Measurements from ENCODE around the gene SLC2A4RG. TPM values are rescaled to one million over a fixed set of nuclear protein-coding genes. Genes with fewer than 3 reads are reported as not detected.

The SLC2A4RG gene
- total RNA-seq, 2 donors from 2014 or later = 69.3 to 108 TPM

- no peak overlapping the region for H3K9ac ChIP-seq (ENCODE audit: extremely low read depth, low read length, poor library complexity, severe bottlenecking)
- Mint-ChIP-seq H3K4me3 (no peak overlapping the region), H3K4me1 (peaks cover under 1% of the 10 kb centered on the region), H3K27ac (no peak overlapping the region), H3K9me3 (no peaks in the 10 kb centered on the region), H3K27me3 (ENCODE audit: insufficient read depth) (no peaks in the 10 kb centered on the region), H3K36me3 (ENCODE audit: low read depth) (peaks cover 20% of the 10 kb centered on the region)
- no peak overlapping the region for H3K4me3 ChIP-seq (ENCODE audit: low read length)
- TF ChIP-seq CTCF (conservative IDR thresholded peaks at IDR 0.05) = no peak
- peaks cover 23% of the 10 kb centered on the region for H3K36me3 ChIP-seq (ENCODE audit: control insufficient read depth, insufficient read depth, low read length)
- no peak for DNase-seq
- H3K27ac ChIP-seq (ENCODE audit: low read depth, low read length) = no peak overlapping the region
- H3K9me3 ChIP-seq (ENCODE audit: control insufficient read depth, low read length) = no peaks in the 10 kb centered on the region
- WGBS, 2 experiments (ENCODE audit: insufficient coverage in 1 of 2, insufficient read length in 1 of 2) = 89 to 94% methylated on average over 7 to 12 of the region's 14 CpGs
- H3K4me1 ChIP-seq (ENCODE audit: control insufficient read depth, insufficient read depth, low read length) = peaks cover 2% of the 10 kb centered on the region
- no peaks in the 10 kb centered on the region for H3K27me3 ChIP-seq (ENCODE audit: control insufficient read depth, insufficient read depth, low read length, poor library complexity, severe bottlenecking)
Observed at GRCh38 chr20:63701329-63702035, 38.1 kb upstream of the SLC2A4RG start.

GRCh38 chr20:63702036-63702665 is 37.4 kb upstream of the SLC2A4RG start:
- Mint-ChIP-seq H3K9me3 (no peaks in the 10 kb centered on the region), H3K4me3 (no peak overlapping the region), H3K36me3 (ENCODE audit: low read depth) (peaks cover 25% of the 10 kb centered on the region), H3K27me3 (ENCODE audit: insufficient read depth) (no peaks in the 10 kb centered on the region), H3K4me1 (peaks cover 5% of the 10 kb centered on the region), H3K27ac (no peak overlapping the region)
- Histone ChIP-seq H3K36me3 (ENCODE audit: control insufficient read depth, insufficient read depth, low read length) (peaks cover 24% of the 10 kb centered on the region), H3K4me1 (ENCODE audit: control insufficient read depth, insufficient read depth, low read length) (peaks cover 5% of the 10 kb centered on the region), H3K9me3 (ENCODE audit: control insufficient read depth, low read length) (no peaks in the 10 kb centered on the region), H3K27ac (ENCODE audit: low read depth, low read length) (no peak overlapping the region), H3K27me3 (ENCODE audit: control insufficient read depth, insufficient read depth, low read length, poor library complexity, severe bottlenecking) (no peaks in the 10 kb centered on the region), H3K9ac (ENCODE audit: extremely low read depth, low read length, poor library complexity, severe bottlenecking) (no peak overlapping the region), H3K4me3 (ENCODE audit: low read length) (no peak overlapping the region)
- 95 to 96% methylated on average over 14 to 16 of the region's 16 CpGs for WGBS, 2 experiments (ENCODE audit: insufficient coverage in 1 of 2, insufficient read length in 1 of 2)
- DNase-seq = no peak
- TF ChIP-seq CTCF (conservative IDR thresholded peaks at IDR 0.05) = no peak

GRCh38 chr20:63702751-63703470 is 36.7 kb upstream of the SLC2A4RG start:
- no peak overlapping the region for H3K27ac Mint-ChIP-seq
- no peak overlapping the region for H3K4me3 Mint-ChIP-seq
- Histone ChIP-seq H3K4me1 (ENCODE audit: control insufficient read depth, insufficient read depth, low read length) (peaks cover 5% of the 10 kb centered on the region), H3K36me3 (ENCODE audit: control insufficient read depth, insufficient read depth, low read length) (peaks cover 24% of the 10 kb centered on the region), H3K9ac (ENCODE audit: extremely low read depth, low read length, poor library complexity, severe bottlenecking) (no peak overlapping the region), H3K9me3 (ENCODE audit: control insufficient read depth, low read length) (no peaks in the 10 kb centered on the region), H3K27me3 (ENCODE audit: control insufficient read depth, insufficient read depth, low read length, poor library complexity, severe bottlenecking) (no peaks in the 10 kb centered on the region), H3K27ac (ENCODE audit: low read depth, low read length) (no peak overlapping the region), H3K4me3 (ENCODE audit: low read length) (no peak overlapping the region)
- peaks cover 5% of the 10 kb centered on the region for H3K4me1 Mint-ChIP-seq
- TF ChIP-seq CTCF (conservative IDR thresholded peaks at IDR 0.05) = no peak
- H3K9me3 Mint-ChIP-seq = no peaks in the 10 kb centered on the region
- DNase-seq = no peak
- 85 to 87% methylated on average over 12 to 13 of the region's 13 CpGs for WGBS, 2 experiments (ENCODE audit: insufficient coverage in 1 of 2, insufficient read length in 1 of 2)
- H3K27me3 Mint-ChIP-seq (ENCODE audit: insufficient read depth) = no peaks in the 10 kb centered on the region
- peaks cover 25% of the 10 kb centered on the region for H3K36me3 Mint-ChIP-seq (ENCODE audit: low read depth)
